OCI-LY7 (cell line): ENCODE results near the gene EXOG. TPM values are rescaled to one million over a fixed set of nuclear protein-coding genes. Genes with fewer than 3 reads are reported as not detected.

Experiments used
- BruUV-seq: library from RNA; stranded (reverse); fragments of 400-500 nt; replicated peaks from 2 replicates; lab custom pipeline; 2021; lab: Mats Ljungman, UMichigan
- CTCF ChIA-PET: fragments of 300-600 bp; sonication (Branson Sonifier 250); formaldehyde crosslinking; loops from one replicate; lab custom pipeline; 2022; ENCODE audit warnings: antibody characterized with exemption; ENCODE audit not compliant: unreplicated experiment; lab: Charles Lee
- POLR2A ChIA-PET: fragments of 300-600 bp; sonication (Branson Sonifier 250); formaldehyde crosslinking; loops from one replicate; lab custom pipeline; 2022; ENCODE audit warnings: antibody characterized with exemption; lab: Charles Lee
- DNase-seq: peaks from one replicate; pipeline ENCODE4 v3.0.0-alpha.2; 2015; ENCODE audit warnings: low spot score
- H2AFZ ChIP-seq: fragments of 200-600 bp; sonication (generic), shearing (Covaris generic); 2 replicates; pipeline ENCODE4 v1.6.1; 2014; ENCODE audit warnings: mild to moderate bottlenecking, antibody characterized with exemption, low read length, moderate library complexity
- H3K27ac ChIP-seq: fragments of 200-600 bp; sonication (generic); 2 replicates; pipeline ENCODE4 v1.5.1; 2014; ENCODE audit warnings: mixed run types, low read depth, mild to moderate bottlenecking, moderate library complexity, low read length, inconsistent platforms; ENCODE audit not compliant: poor library complexity, severe bottlenecking
- H3K36me3 ChIP-seq: fragments of 200-600 bp; sonication (generic); 2 replicates; pipeline ENCODE4 v1.6.1; 2014; ENCODE audit warnings: mild to moderate bottlenecking, antibody characterized with exemption, low read length, moderate library complexity, mixed read lengths; ENCODE audit not compliant: insufficient read depth
- H3K4me1 ChIP-seq: fragments of 200-600 bp; sonication (generic); 2 replicates; pipeline ENCODE4 v1.5.1; 2014; ENCODE audit warnings: mild to moderate bottlenecking, low read length; ENCODE audit not compliant: insufficient read depth, poor library complexity, severe bottlenecking
- H3K4me2 ChIP-seq: fragments of 200-600 bp; sonication (generic); 2 replicates; pipeline ENCODE4 v1.6.1; 2014; ENCODE audit warnings: mild to moderate bottlenecking, low read length
- H3K4me3 ChIP-seq: fragments of 200-600 bp; sonication (generic); 2 replicates; pipeline ENCODE4 v1.5.1; 2014; ENCODE audit warnings: mild to moderate bottlenecking, low read depth, low read length; ENCODE audit not compliant: poor library complexity, severe bottlenecking
- H3K79me2 ChIP-seq: fragments of 200-600 bp; sonication (generic); 2 replicates; pipeline ENCODE4 v1.6.1; 2016; ENCODE audit warnings: low read depth, mild to moderate bottlenecking, low read length, moderate library complexity, mixed read lengths; ENCODE audit not compliant: insufficient read depth
- H3K9me2 ChIP-seq: fragments of 200-600 bp; sonication (generic); 2 replicates; pipeline ENCODE4 v1.6.1; 2016; ENCODE audit warnings: mild to moderate bottlenecking, low read length, mixed read lengths; ENCODE audit not compliant: insufficient read depth
- H3K9me3 ChIP-seq: fragments of 200-600 bp; sonication (generic); 2 replicates; pipeline ENCODE4 v1.6.1; 2014; ENCODE audit warnings: mild to moderate bottlenecking, mixed run types, low read length, mixed read lengths
- H4K20me1 ChIP-seq: fragments of 200-600 bp; sonication (generic); 2 replicates; pipeline ENCODE4 v1.6.1; 2014; ENCODE audit warnings: mild to moderate bottlenecking, antibody characterized with exemption, low read length, moderate library complexity, mixed read lengths; ENCODE audit not compliant: insufficient read depth
- EZH2phosphoT487 ChIP-seq: fragments of 200-600 bp; sonication (generic); IDR thresholded peaks from 2 replicates; pipeline ENCODE4 v1.6.1; 2018; ENCODE audit warnings: low read depth, borderline replicate concordance, mild to moderate bottlenecking, mixed run types, antibody characterized with exemption, low read length, moderate library complexity, mixed read lengths
- intact Hi-C: fragments of 100-400 bp; cut with micrococcal nuclease; formaldehyde crosslinking; loops from one replicate; pipeline ENCODE4 v1.10.0; 2022; ENCODE audit not compliant: unreplicated experiment
- total RNA-seq, 2 experiments: library from RNA; depleted of rRNA in 1 of 2; stranded (reverse); fragments of >200 nt in 1 of 2; shearing (Covaris generic) in 1 of 2; gene quantifications; 2 replicates each; pipeline ENCODE4 v1.2.3, GENCODE V29; 2014 to 2022
- TF ChIP-seq, protein P1 (sequence below): fragments of 200-600 bp; sonication (generic); conservative IDR thresholded peaks from 2 replicates; pipeline ENCODE4 v1.5.1; 2014; ENCODE audit warnings: mild to moderate bottlenecking, antibody characterized with exemption, low read length, moderate library complexity, mixed read lengths

The EXOG gene
- total RNA-seq, 2 experiments from 2014 or later, result 30.7 to 41.2 TPM

DNA sequence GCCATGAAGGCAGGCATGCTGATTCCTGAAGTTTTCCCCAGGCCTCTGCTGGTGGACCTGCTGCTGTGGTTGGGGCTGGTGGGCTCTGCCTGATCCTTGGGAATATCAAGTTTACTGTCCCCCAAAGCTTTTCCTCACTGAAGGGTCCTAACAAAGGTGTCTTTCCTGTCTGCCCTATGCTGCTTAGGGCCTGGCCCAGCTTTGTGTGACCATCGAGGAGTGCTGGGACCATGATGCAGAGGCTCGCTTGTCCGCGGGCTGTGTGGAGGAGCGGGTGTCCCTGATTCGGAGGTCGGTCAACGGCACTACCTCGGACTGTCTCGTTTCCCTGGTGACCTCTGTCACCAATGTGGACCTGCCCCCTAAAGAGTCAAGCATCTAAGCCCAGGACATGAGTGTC is 13.2 kb upstream of the EXOG start:
- no peak overlapping the region for H3K4me3 ChIP-seq
- ChIA-PET CTCF (no interaction called here), POLR2A (no interaction called here)
- DNase-seq, result no peak
- no peak overlapping the region for H2AFZ ChIP-seq
- no peaks in the 10 kb centered on the region for H3K79me2 ChIP-seq
- H3K9me2 ChIP-seq, result no peaks in the 10 kb centered on the region
- no peaks in the 10 kb centered on the region for H3K9me3 ChIP-seq
- no peaks in the 10 kb centered on the region for H4K20me1 ChIP-seq
- H3K4me2 ChIP-seq, result no peak overlapping the region
- intact Hi-C loops, result no loop called here
- H3K4me1 ChIP-seq, result no peaks in the 10 kb centered on the region
- BruUV-seq, result no TSS peak
- H3K27ac ChIP-seq, result no peak overlapping the region
- H3K36me3 ChIP-seq, result peaks cover 10% of the 10 kb centered on the region; the same call in 1 of the 2 replicates
- TF ChIP-seq, protein P1, sequence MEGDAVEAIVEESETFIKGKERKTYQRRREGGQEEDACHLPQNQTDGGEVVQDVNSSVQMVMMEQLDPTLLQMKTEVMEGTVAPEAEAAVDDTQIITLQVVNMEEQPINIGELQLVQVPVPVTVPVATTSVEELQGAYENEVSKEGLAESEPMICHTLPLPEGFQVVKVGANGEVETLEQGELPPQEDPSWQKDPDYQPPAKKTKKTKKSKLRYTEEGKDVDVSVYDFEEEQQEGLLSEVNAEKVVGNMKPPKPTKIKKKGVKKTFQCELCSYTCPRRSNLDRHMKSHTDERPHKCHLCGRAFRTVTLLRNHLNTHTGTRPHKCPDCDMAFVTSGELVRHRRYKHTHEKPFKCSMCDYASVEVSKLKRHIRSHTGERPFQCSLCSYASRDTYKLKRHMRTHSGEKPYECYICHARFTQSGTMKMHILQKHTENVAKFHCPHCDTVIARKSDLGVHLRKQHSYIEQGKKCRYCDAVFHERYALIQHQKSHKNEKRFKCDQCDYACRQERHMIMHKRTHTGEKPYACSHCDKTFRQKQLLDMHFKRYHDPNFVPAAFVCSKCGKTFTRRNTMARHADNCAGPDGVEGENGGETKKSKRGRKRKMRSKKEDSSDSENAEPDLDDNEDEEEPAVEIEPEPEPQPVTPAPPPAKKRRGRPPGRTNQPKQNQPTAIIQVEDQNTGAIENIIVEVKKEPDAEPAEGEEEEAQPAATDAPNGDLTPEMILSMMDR, result no peak
- TF ChIP-seq EZH2phosphoT487, result no peak

DNA sequence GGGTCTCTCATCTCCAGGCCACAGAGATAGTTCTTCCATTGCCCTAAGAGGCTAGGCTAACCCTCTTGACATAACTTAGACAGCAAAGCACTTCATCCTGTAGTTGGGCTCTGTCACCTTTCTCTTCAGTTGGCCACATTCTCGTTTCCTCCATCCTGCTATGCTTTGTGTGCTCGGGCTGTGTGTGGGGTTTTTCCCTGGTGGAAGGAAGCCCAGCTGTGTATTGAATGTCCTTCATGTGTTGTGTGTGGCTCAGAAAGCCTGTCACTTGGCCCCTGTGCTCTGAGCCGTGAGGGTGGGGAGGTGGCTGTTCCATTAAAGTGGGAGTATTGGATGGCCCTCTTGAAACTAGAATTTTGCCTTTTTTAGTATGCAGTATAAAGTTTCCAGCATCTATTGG is 8.8 kb upstream of the EXOG start:
- Histone ChIP-seq H3K9me2 (no peaks in the 10 kb centered on the region), H3K4me2 (no peak overlapping the region), H4K20me1 (no peaks in the 10 kb centered on the region), H3K36me3 (no peaks in the 10 kb centered on the region), H2AFZ (no peak overlapping the region), H3K4me3 (no peak overlapping the region), H3K4me1 (no peaks in the 10 kb centered on the region), H3K79me2 (no peaks in the 10 kb centered on the region), H3K27ac (no peak overlapping the region), H3K9me3 (no peaks in the 10 kb centered on the region)
- BruUV-seq, result no TSS peak
- intact Hi-C loops, result no loop called here
- no peak for DNase-seq
- POLR2A ChIA-PET, result interaction anchor here (0.7 kb wide), 1 partner anchor 365 kb away, joined by 3 read pairs; no protein-coding TSS in a partner anchor
- TF ChIP-seq EZH2phosphoT487, result no peak
- TF ChIP-seq, protein P1, result no peak
- CTCF ChIA-PET, result no interaction called here

DNA sequence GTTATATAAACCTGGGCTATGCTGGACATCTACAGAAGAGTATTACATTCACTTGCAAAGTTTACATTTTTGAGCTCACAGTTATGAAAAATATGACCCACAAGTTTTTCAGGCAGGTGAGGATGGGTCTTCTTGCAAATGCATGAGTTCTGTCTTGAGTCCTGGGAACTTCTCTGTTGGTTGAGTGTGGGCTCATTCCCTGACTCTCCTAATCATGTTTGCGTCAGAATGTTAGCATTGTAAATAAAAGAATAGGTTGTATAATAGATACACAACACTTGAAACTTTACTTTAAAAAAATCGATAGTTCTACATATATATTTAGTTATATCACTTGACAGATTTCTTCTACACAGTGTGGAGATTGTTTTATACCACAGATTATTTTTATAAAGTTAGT is 7.2 kb upstream of the EXOG start:
- CTCF ChIA-PET, result no interaction called here
- no peak overlapping the region for H3K27ac ChIP-seq
- intact Hi-C loops, result no loop called here
- TF ChIP-seq, protein P1, result no peak
- TF ChIP-seq EZH2phosphoT487, result no peak
- H3K9me2 ChIP-seq, result no peaks in the 10 kb centered on the region
- H2AFZ ChIP-seq, result no peak overlapping the region
- POLR2A ChIA-PET, result no interaction called here
- H3K36me3 ChIP-seq, result no peaks in the 10 kb centered on the region
- no peaks in the 10 kb centered on the region for H3K79me2 ChIP-seq
- H3K4me1 ChIP-seq, result no peaks in the 10 kb centered on the region
- H4K20me1 ChIP-seq, result no peaks in the 10 kb centered on the region
- no peaks in the 10 kb centered on the region for H3K9me3 ChIP-seq
- DNase-seq, result no peak
- no TSS peak for BruUV-seq
- no peak overlapping the region for H3K4me2 ChIP-seq
- no peak overlapping the region for H3K4me3 ChIP-seq
